ENCODE measurements around the gene TBCCD1.

GRCh38 chr3:186536883-186537844 is 30.0 kb downstream of the TBCCD1 start:
- TF ChIP-seq CTCF (IDR thresholded peaks at IDR 0.05) (no peak), POLR2A (IDR thresholded peaks at IDR 0.05) (no peak)
